Activated T-cell treated with anti-CD3 and anti-CD28 coated beads, Interleukin-2, amount 50 U/mL, for 1 hour (primary cell): ENCODE measurements around the gene FSTL4.

Experiments
- DNase-seq: peaks from one replicate; pipeline ENCODE4 v3.0.0-alpha.2; 2020

The FSTL4 gene

GRCh38 chr5:133610489-133611356 lies 1.6 kb downstream of the FSTL4 start:
- DNase-seq: peak; percentile 28

GRCh38 chr5:133607451-133607850 lies 4.9 kb downstream of the FSTL4 start:
- no peak for DNase-seq

GRCh38 chr5:133606835-133607234 lies 5.5 kb downstream of the FSTL4 start:
- no peak for DNase-seq

- no peak for DNase-seq
Measured at GRCh38 chr5:133605323-133605722, 7.0 kb downstream of the FSTL4 start.

- no peak for DNase-seq
Measured at GRCh38 chr5:133603711-133604110, 8.6 kb downstream of the FSTL4 start.

GRCh38 chr5:133602835-133603380 lies 9.4 kb downstream of the FSTL4 start:
- no peak for DNase-seq

GRCh38 chr5:133599600-133599999 lies 12.7 kb downstream of the FSTL4 start:
- no peak for DNase-seq

GRCh38 chr5:133599044-133599443 lies 13.3 kb downstream of the FSTL4 start:
- DNase-seq: no peak

- no peak for DNase-seq
Measured at GRCh38 chr5:133596049-133596448, 16.3 kb downstream of the FSTL4 start.

- DNase-seq: no peak
Measured at GRCh38 chr5:133595465-133595864, 16.9 kb downstream of the FSTL4 start.

GRCh38 chr5:133589286-133589685 lies 23.1 kb downstream of the FSTL4 start:
- no peak for DNase-seq

- DNase-seq: no peak
Measured at GRCh38 chr5:133582971-133583370, 29.4 kb downstream of the FSTL4 start.

- no peak for DNase-seq
Measured at GRCh38 chr5:133581918-133582317, 30.4 kb downstream of the FSTL4 start.

- no peak for DNase-seq
Measured at GRCh38 chr5:133581348-133581747, 31.0 kb downstream of the FSTL4 start.

GRCh38 chr5:133580618-133581017 lies 31.7 kb downstream of the FSTL4 start:
- DNase-seq: no peak

GRCh38 chr5:133579766-133580165 lies 32.6 kb downstream of the FSTL4 start:
- DNase-seq: no peak

- DNase-seq: no peak
Measured at GRCh38 chr5:133569347-133569746, 43.0 kb downstream of the FSTL4 start.

GRCh38 chr5:133565993-133566392 lies 46.3 kb downstream of the FSTL4 start:
- no peak for DNase-seq

GRCh38 chr5:133564921-133565565 lies 47.3 kb downstream of the FSTL4 start:
- DNase-seq: no peak

- no peak for DNase-seq
Measured at GRCh38 chr5:133562554-133562953, 49.8 kb downstream of the FSTL4 start.

GRCh38 chr5:133559960-133560359 lies 52.4 kb downstream of the FSTL4 start:
- DNase-seq: no peak

- no peak for DNase-seq
Measured at GRCh38 chr5:133556551-133556950, 55.8 kb downstream of the FSTL4 start.

- no peak for DNase-seq
Measured at GRCh38 chr5:133554279-133554678, 58.1 kb downstream of the FSTL4 start.

- peak; percentile 51 for DNase-seq
Measured at GRCh38 chr5:133552925-133553525, 59.3 kb downstream of the FSTL4 start.
